OCI-LY3 (cell line): Measurements from ENCODE around the gene LARGE1.

Source experiments
- EZH2phosphoT487 ChIP-seq: fragments of 200-600 bp; shearing (Covaris generic); IDR thresholded peaks from 2 replicates; pipeline ENCODE4 v1.6.1; 2018; ENCODE audit warnings: antibody characterized with exemption, mixed run types, low read depth
- TF ChIP-seq, protein P1 (sequence below): fragments of 200-600, 300-600 bp; sonication (generic); IDR thresholded peaks from 2 replicates; pipeline ENCODE4 v1.5.1; 2014; ENCODE audit warnings: antibody characterized with exemption, low read length, low read depth

DNA sequence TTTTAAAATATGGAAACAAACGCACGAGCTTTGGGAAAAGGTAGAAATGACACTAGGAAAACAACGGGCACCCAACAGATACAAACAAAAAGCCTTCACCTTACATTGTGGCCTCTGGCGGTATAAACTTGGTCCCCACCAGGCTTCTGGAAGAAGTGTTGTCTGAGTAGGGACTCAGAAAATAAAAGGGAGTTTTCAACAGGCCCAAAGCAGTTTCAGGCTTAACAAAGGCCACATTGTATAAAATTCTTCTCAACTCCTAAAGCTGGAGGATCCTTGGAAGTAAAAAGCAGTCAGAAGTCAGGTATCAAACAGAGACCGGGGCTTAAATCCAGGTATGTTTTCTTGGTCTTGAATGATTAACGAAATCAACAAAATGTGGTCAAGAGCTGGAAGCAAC is 61.0 kb downstream of the LARGE1 start:
- TF ChIP-seq, protein P1, sequence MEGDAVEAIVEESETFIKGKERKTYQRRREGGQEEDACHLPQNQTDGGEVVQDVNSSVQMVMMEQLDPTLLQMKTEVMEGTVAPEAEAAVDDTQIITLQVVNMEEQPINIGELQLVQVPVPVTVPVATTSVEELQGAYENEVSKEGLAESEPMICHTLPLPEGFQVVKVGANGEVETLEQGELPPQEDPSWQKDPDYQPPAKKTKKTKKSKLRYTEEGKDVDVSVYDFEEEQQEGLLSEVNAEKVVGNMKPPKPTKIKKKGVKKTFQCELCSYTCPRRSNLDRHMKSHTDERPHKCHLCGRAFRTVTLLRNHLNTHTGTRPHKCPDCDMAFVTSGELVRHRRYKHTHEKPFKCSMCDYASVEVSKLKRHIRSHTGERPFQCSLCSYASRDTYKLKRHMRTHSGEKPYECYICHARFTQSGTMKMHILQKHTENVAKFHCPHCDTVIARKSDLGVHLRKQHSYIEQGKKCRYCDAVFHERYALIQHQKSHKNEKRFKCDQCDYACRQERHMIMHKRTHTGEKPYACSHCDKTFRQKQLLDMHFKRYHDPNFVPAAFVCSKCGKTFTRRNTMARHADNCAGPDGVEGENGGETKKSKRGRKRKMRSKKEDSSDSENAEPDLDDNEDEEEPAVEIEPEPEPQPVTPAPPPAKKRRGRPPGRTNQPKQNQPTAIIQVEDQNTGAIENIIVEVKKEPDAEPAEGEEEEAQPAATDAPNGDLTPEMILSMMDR = no peak
- TF ChIP-seq EZH2phosphoT487 = no peak
